Measurements from ENCODE around the gene TRPM2. TPM values are rescaled to one million over a fixed set of nuclear protein-coding genes. Genes with fewer than 3 reads are reported as not detected.

Gene TRPM2
- total RNA-seq, 6 experiments from 2014 or later: 0.92 to 2.0 (median 1.2) TPM

DNA sequence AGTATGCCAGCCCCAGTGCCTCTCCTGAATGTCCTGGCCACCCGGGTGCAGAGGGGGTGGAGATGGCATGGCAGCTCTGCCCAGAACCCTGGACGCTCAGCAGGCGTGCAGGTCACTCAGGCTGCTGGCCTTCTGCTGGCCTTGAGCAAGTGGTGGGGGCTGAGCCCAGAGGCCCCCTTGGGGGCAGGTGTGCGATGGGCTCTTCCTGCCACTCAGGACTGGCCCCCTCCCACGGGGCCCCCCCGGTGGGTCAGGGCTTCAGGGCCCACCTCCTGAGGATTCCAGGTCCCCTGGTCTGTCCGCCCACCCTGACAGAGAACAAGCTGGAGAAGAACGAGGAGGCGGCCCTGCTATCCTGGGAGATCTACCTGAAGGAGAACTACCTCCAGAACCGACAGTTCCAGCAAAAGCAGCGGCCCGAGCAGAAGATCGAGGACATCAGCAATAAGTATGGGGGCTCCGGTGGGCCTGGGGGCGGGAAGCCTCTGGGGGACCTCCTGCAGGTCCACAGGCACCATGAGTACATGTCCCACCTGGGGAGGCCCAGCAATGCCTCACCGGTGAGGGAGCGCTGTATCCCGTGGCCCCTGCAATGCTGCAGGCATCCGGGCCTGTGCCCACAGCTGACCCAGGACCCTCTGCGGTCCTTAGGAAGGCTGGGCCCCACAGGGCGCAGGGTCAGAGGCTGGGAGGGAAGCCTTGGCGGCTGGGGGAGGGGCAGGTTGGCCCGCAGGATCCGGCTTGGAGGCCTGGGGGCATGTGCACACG lies 64.9 kb downstream of the TRPM2 start:
- ATAC-seq (peak in 1 of 4 donors; percentile 9), DNase-seq (peak; percentile 13 to 41 (median 31))
- intact Hi-C loops (cut with DNase I): no loop called here
- TF ChIP-seq, protein P1, sequence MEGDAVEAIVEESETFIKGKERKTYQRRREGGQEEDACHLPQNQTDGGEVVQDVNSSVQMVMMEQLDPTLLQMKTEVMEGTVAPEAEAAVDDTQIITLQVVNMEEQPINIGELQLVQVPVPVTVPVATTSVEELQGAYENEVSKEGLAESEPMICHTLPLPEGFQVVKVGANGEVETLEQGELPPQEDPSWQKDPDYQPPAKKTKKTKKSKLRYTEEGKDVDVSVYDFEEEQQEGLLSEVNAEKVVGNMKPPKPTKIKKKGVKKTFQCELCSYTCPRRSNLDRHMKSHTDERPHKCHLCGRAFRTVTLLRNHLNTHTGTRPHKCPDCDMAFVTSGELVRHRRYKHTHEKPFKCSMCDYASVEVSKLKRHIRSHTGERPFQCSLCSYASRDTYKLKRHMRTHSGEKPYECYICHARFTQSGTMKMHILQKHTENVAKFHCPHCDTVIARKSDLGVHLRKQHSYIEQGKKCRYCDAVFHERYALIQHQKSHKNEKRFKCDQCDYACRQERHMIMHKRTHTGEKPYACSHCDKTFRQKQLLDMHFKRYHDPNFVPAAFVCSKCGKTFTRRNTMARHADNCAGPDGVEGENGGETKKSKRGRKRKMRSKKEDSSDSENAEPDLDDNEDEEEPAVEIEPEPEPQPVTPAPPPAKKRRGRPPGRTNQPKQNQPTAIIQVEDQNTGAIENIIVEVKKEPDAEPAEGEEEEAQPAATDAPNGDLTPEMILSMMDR (IDR thresholded peaks at IDR 0.05): no peak
- TF ChIP-seq POLR2A (IDR thresholded peaks at IDR 0.05): no peak
- Histone ChIP-seq H3K27ac (no peak overlapping the region), H3K4me3 (no peak overlapping the region), H3K27me3 (no peaks in the 10 kb centered on the region), H3K36me3 (no peaks in the 10 kb centered on the region), H3K9me3 (no peaks in the 10 kb centered on the region), H3K4me1 (no peaks in the 10 kb centered on the region)
- WGBS (ENCODE audit: insufficient coverage, low coverage, low lambda C conversion rate, missing lambda C conversion rate): 90% methylated on average over 2 of the region's 25 CpGs

DNA sequence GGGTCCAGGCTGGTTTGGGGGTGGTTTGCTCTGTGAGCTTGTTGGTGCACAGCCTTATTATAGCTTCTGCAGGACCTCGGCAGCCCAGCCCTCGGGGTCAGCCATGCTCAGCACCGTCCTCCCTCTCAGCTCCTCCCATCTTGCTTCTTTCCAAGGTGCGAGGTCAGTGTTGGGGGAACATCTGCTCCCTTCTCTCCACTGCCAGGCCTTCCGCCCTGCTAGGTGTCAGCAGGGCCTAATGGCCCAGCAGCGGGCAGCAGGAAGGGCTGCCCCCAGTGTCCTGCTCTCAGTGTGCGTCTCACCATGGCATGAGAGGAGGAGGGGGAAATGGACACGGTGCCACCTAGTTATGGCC lies 65.4 kb downstream of the TRPM2 start:
- peak in 1 of 3 donors; percentile 28 for DNase-seq
- no peaks in the 10 kb centered on the region for H3K27me3 ChIP-seq
- H3K27ac ChIP-seq: no peak overlapping the region
- H3K4me3 ChIP-seq: no peak overlapping the region
- no peaks in the 10 kb centered on the region for H3K36me3 ChIP-seq
- no peaks in the 10 kb centered on the region for H3K9me3 ChIP-seq
- TF ChIP-seq POLR2A (IDR thresholded peaks at IDR 0.05): no peak
- TF ChIP-seq, protein P1 (IDR thresholded peaks at IDR 0.05): no peak
- H3K4me1 ChIP-seq: no peaks in the 10 kb centered on the region
- no CpG with 5 or more reads among the region's 8 CpGs for WGBS (ENCODE audit: insufficient coverage, low coverage, low lambda C conversion rate, missing lambda C conversion rate)
- intact Hi-C loops (cut with DNase I): no loop called here
- ATAC-seq: peak in 1 of 4 donors; percentile 8

DNA sequence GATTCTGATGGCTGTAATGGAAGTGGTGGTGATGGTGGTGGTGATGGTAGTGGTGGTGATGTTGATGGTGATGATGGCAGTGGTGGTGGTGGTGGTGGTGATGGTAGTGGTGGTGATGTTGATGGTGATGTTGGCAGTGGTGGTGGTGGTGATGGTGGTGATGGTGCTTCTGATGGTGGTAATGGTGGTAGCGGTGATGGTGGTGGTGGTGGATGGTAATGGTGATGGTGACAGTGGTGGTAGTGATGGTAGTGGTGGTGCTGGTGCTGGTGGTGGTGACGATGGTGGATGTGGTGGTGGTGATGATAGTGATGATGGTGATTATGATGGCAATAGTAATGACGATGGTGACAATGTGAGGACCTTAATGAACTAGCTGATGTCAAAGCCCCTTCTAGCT lies 66.3 kb downstream of the TRPM2 start:
- H3K4me1 ChIP-seq: no peaks in the 10 kb centered on the region
- DNase-seq (peak in 2 of 3 donors; percentile 2 to 11), ATAC-seq (no peak)
- H3K27ac ChIP-seq: no peak overlapping the region
- H3K4me3 ChIP-seq: no peak overlapping the region
- no peaks in the 10 kb centered on the region for H3K9me3 ChIP-seq
- no peaks in the 10 kb centered on the region for H3K36me3 ChIP-seq
- 75% methylated on average over 2 of the region's 3 CpGs for WGBS (ENCODE audit: insufficient coverage, low coverage, low lambda C conversion rate, missing lambda C conversion rate)
- intact Hi-C loops (cut with DNase I): no loop called here
- TF ChIP-seq, protein P1 (IDR thresholded peaks at IDR 0.05): no peak
- TF ChIP-seq POLR2A (IDR thresholded peaks at IDR 0.05): no peak
- H3K27me3 ChIP-seq: no peaks in the 10 kb centered on the region

DNA sequence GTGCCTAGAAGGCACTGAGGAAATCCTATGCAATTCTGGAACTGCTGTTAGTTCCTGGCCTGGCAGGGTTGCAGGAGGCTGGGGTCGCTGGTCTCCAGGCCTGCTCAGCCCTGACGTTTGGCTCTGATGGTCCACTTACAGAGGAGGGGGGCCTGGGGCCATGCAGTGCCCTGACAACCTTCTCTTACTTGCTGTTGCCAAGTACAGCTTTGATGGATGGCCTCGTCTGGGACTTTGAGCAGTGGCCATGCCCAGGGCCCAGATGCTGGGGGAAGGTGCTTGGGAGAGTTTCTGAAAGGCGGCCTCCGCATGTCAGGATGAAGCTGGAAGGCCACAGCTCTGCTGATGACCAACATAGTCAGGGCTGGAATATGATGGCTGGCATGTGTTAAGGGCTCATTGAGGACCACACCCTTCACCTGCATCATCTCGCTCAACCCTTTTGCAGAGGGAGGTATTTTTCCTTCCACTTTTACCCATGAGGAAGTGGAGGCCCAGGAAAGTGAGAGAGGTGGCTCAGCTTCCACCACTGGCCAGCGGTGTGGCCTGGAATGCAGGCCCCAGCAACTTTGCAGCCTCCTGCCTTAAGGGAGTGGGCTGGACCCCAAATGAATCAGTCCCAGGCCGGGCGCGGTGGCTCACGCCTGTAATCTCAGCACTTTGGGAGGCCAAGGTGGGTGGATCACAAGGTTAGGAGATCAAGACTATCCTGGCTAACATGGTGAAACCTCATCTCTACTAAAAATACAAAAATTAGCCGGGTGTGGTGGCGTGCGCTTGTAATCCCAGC lies 67.2 kb downstream of the TRPM2 start:
- no peaks in the 10 kb centered on the region for H3K9me3 ChIP-seq
- TF ChIP-seq POLR2A (IDR thresholded peaks at IDR 0.05): no peak
- TF ChIP-seq, protein P1 (IDR thresholded peaks at IDR 0.05): no peak
- H3K4me3 ChIP-seq: no peak overlapping the region
- 86% methylated on average over 4 of the region's 14 CpGs for WGBS (ENCODE audit: insufficient coverage, low coverage, low lambda C conversion rate, missing lambda C conversion rate)
- H3K36me3 ChIP-seq: no peaks in the 10 kb centered on the region
- H3K27me3 ChIP-seq: no peaks in the 10 kb centered on the region
- no peaks in the 10 kb centered on the region for H3K4me1 ChIP-seq
- intact Hi-C loops (cut with DNase I): no loop called here
- ATAC-seq (no peak), DNase-seq (peak; percentile 10 to 31 (median 27))
- no peak overlapping the region for H3K27ac ChIP-seq
